Measurements from ENCODE around the gene ALK.

ALK gene

GRCh38 chr2:29236074-29236473 lies 685.3 kb downstream of the ALK start:
- no peak overlapping the region for H3K4me3 ChIP-seq (ENCODE audit: control insufficient read depth, low read depth, low read length)
- no peak for TF ChIP-seq CTCF (IDR thresholded peaks at IDR 0.05; ENCODE audit: control insufficient read depth, insufficient read depth, low read depth, low read length, missing control alignments)

GRCh38 chr2:29235411-29235810 lies 686.0 kb downstream of the ALK start:
- no peak overlapping the region for H3K4me3 ChIP-seq (ENCODE audit: control insufficient read depth, low read depth, low read length)
- no peak for DNase-seq (ENCODE audit: low read depth)
- no peak for TF ChIP-seq CTCF (IDR thresholded peaks at IDR 0.05; ENCODE audit: control insufficient read depth, insufficient read depth, low read depth, low read length, missing control alignments)

More at GRCh38 chr2:29236074-29236473, 685.3 kb downstream of the ALK start:
- DNase-seq (ENCODE audit: low read depth), result no peak

- TF ChIP-seq CTCF (IDR thresholded peaks at IDR 0.05; ENCODE audit: control insufficient read depth, insufficient read depth, low read depth, low read length, missing control alignments), result no peak
- H3K4me3 ChIP-seq (ENCODE audit: control insufficient read depth, low read depth, low read length), result no peak overlapping the region
Observed at GRCh38 chr2:29233428-29233827, 688.0 kb downstream of the ALK start.

GRCh38 chr2:29232041-29232440 lies 689.3 kb downstream of the ALK start:
- no peak overlapping the region for H3K4me3 ChIP-seq (ENCODE audit: control insufficient read depth, low read depth, low read length)
- no peak for DNase-seq (ENCODE audit: low read depth)
- no peak for TF ChIP-seq CTCF (IDR thresholded peaks at IDR 0.05; ENCODE audit: control insufficient read depth, insufficient read depth, low read depth, low read length, missing control alignments)

More at GRCh38 chr2:29233428-29233827, 688.0 kb downstream of the ALK start:
- DNase-seq (ENCODE audit: low read depth), result no peak

- H3K4me3 ChIP-seq (ENCODE audit: control insufficient read depth, low read depth, low read length), result no peak overlapping the region
- TF ChIP-seq CTCF (IDR thresholded peaks at IDR 0.05; ENCODE audit: control insufficient read depth, insufficient read depth, low read depth, low read length, missing control alignments), result no peak
- DNase-seq (ENCODE audit: low read depth), result no peak
Observed at GRCh38 chr2:29229640-29230039, 691.7 kb downstream of the ALK start.

- no peak for DNase-seq (ENCODE audit: low read depth)
- H3K4me3 ChIP-seq (ENCODE audit: control insufficient read depth, low read depth, low read length), result no peak overlapping the region
- no peak for TF ChIP-seq CTCF (IDR thresholded peaks at IDR 0.05; ENCODE audit: control insufficient read depth, insufficient read depth, low read depth, low read length, missing control alignments)
Observed at GRCh38 chr2:29228947-29229346, 692.4 kb downstream of the ALK start.

Data from AG09309 (cell line).